ENCODE measurements around the gene RCOR1.

The RCOR1 gene

DNA sequence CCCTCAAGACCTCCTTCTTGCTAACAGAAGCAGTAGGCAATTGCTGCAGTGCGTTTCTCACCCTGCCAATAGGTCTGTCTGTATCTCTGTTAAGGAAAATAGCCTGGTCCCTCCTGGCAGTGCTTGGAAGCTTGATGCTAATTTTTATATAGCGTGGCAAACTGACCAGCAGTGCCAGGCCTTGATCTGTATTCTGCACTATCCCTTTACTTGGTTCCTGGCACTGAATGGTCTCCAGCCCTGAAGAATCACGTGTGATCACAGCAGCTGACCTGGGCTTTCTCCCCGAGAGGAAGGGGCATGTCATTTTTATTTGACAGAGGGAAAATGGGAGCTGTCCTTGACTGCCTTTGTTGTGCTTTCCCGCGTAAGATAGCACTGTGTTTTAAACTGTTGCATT, 136.1 kb downstream of the RCOR1 start:
- no peak for DNase-seq

DNA sequence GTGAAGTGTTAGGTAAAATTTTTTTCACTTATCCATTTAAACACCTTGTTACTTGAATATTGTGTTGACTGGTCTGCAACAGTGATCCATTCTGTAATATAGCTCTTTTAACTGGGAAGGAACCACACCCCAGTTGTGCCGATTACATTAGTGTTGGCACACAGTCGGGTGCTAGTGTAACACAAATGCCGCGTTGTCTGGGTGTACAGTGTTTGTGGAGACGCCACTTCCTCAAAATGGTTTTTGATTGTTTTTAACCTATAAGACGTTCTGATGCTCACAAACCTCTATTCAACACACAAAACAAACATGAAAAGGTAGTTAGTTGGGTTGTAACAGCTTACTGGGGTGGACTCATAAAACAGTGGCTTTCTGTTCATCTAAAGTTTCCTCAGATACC, 136.8 kb downstream of the RCOR1 start:
- DNase-seq = no peak

DNA sequence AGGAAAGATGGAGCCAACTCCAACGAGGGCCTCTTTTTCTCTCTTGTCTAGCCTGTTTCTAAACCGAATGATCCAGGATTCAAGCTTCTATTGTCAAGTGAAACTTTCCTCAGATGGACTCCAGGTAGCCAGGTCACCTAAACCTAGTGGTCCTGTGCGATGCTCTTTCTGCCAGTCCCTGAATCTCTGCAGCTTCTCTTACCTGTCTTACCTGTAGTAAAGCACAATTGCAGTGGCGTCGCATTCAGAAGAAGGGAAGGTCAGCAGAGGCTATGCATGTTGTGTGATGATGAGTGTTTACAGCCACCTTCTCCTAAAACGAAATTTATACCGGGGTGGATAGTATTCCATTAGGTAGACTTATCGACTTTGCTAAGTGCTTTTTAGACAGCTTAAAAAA, 137.4 kb downstream of the RCOR1 start:
- no peak for DNase-seq

DNA sequence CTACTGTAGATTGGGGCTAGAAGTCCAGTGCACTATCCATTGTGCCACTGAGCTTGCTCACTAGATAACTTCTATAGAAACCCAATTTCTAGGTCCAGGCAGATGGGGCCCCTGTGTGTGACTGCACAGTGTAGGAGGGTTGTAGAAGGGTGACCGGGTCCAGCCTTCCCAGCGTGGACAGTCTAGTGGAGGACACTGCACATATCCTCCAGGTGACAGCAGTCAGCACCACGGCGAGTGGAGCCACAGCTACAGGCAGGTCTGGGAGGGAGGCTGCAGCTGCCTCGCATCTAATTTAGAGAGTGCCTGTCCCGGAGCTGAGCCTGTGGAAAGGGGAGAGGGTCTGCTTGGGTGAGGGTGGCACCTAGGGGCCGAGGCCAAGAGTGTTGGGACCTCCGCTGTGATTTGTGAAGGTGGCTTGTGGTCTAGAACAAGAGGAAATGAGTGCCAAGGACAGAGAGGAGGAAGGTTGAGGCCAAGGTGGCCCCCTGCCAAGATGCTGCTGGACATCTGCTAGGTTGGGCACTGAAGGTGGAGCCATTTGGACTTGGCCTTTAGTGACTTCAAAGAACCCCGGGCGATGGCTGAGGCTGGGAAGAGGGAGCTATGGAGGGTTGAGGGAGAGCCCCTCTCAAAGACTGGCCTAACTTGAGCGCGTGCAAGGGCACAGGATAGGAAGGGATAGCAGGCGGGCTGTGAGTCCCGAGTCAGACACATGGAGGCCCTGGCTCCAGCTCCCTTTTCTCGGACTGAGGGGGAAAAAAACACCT, 138.8 kb downstream of the RCOR1 start:
- DNase-seq = no peak

DNA sequence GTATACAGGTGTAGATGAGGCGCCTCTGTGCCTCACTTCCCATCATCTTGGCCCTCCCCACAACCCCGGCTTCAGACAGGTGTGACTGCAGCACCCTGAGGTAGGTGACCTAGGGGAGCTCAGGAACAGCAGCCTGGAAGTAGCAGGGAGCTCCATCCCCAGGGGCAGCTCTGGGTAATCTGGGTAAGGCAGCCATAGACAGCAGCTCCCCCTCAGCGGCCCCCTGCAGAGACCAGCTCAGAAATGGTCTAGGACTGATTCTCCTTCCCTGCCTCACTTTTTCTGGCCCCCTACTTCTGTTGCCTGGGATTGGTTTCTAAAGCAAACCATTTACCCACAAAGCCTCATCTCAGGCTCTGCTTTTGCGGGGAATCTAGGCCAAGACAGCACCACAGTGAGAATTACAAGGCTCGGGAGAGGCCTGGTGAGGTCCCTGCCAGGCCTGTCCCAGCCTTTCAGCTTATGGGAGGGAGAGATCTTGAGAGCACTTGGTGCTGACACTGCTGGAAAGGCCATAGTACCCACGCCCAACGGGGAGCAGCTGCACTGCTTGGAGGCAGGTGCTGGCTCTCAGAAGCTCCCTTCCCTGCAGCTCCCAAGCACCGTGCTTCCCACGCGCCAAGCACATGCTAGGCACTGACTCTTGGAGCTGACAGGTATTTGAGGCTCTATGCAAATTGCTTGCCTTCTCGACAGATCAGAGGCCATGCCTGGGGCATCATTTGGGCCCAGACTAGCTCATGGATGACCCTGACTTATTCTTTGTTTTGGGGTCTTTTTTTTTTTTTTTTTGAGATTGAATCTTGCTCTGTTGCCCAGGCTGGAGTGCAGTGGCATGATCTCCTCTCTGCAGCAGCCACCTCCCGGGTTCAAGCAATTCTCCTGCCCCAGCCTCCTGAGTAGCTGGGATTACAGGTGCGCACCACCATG, 139.7 kb downstream of the RCOR1 start:
- DNase-seq = no peak

DNA sequence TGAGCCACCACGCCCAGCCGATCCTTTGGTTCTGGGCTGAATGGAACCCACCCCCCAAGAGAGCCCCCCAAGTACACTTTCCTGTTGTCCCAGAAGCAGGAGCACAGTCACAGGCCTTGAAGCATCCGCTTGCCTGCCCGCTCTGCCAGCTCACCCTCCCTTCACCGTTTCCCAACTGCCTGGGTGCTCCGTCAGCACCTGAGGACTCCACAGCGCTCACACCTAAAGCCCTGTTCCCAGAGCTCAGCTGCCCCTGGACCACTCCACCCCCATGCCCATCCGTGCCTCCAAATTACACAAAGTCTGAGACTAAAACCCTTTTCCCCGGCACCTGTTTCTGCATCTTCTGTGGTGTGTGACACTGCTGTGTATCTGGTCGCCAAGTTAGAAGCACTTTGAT, 140.5 kb downstream of the RCOR1 start:
- DNase-seq = no peak

DNA sequence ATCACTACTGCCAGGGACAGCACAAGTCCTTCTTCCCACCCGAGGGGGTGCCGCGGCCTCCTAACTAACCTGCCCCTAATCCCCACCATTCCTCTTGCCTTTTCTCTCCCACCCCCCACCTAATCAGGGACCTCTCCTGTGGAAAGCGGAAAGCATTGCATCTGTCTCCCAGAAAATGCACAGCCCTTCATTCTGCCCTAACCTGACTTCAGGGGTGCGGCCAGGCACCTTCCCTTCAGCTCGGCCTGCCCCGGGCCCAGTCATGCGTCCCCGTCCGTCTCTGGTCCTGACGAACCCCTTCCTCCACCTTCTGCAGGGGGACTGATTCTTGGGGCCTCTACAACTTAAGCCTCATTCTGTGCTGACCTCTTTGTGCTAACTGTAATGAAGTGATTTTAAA, 140.9 kb downstream of the RCOR1 start:
- DNase-seq = no peak

DNA sequence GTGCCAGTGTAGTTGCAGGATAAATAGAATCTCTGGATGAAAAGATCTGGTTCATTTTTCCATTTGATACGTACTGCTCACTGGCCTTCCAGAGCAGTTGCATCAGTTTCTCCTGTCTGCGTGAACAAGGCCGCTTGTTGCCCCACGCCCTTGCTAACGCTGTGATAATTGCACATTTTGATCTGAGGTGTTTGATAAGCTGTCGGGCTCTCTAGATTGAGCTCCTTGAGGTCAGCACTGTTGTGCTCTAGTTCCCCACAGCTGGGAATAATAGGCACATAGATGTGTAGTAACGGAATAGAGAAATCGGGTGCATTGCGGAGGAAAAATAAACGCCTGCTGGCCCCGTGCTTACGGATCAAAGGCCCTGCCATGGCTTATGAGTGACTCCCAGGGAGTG, 142.0 kb downstream of the RCOR1 start:
- DNase-seq = no peak

DNA sequence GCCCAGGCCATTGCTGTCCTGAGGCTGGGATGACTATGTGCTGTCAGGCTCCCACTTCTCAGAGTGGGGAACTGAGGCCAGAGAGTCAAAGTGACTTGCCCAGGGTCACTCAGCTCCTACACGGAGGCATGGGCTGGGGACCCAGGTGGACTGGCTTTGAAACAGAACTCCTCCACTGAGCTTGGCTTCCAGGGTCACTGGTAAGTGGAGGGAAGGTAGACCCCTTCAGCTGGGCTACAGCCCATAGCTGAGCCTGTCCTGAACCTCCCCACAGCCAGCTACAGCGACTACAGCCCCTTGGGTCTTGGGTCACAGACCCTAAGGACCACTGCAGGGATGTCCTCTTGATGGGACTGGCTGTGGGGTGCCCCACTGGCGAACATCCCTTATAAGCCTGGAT, 144.5 kb downstream of the RCOR1 start:
- no peak for DNase-seq

DNA sequence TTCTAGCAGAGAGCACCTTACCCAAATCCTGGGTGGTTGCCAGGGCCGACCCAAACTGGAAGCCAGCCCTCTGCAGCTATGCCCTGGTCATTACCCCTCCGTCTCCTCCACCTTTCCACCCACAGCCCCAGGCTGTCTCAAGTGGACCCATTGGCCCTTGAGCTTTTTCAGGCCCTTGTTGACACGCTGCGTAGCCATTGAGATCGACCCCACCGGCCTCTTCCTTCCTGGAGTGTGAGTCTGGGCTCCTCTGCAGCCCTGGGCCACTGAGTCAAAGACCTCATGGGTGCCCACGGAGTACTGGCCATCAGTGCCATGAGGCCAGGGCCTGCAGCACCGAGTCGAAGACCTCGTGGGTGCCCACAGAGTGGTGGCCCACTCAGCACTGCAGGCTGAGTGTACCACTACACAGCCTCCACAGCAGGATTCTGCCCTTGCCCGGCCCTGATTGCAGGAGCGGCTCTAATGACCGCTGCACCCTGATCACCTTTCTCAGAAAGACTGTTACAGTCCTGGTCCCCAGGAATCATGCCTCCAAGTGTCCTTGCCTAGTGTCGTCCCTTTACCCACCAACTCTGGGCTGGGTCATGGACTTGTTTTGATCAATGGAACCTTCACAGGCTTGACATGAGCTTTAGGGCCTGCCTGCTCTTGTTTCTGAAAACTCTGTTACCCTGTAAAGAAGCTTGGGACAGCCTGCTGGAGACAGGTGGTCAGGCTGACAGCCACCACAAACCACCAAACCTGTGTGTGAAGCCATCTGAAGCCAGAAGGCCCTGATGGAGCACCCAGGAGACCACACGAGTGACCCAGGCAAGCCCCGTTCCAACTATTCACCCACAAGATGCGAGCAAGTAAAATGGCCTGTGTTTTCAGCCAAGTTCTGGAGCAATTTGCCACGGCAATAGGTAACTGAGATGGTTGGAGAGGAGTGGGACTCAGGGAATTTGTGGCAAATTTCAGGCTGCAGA, 145.2 kb downstream of the RCOR1 start:
- DNase-seq = no peak

DNA sequence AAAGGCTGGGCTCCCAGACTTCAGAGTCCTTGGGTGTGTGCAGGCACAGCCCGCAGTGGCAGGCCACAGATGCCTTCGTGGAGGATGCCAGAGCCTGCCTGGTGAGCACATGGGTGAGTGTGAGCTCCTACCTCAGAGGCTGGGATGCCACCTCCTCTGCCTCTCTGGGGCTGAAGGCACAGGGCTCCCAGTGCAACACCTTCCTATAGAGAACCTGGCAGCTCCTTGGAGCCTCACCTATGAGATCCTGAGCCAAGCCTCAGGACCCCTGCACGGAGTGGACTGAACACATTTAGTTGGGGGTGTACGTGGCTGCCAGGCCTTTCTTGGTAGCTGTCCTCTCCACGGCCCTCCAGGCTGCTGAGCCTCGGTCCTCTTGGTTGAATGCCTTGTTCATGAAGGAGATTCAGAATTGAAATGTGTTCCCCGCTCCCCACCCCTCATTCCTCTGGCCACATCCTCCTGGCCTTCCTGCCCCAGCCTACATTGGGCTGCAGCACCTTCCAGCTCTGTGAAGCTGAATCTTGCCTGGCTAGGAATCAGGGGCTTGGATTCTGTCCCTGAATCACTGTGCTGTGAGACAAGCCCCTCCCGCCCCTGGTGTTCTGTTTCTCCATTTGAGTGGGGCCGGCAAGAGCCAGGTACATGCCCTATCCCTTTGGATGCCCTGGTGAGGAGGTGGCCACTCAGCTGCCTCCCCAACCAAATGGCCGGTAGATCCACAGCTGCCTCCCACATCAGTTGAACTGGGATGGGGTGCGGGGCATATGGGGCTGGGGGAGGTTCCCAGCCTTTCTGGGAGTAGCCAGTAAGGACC, 146.1 kb downstream of the RCOR1 start:
- DNase-seq = no peak

DNA sequence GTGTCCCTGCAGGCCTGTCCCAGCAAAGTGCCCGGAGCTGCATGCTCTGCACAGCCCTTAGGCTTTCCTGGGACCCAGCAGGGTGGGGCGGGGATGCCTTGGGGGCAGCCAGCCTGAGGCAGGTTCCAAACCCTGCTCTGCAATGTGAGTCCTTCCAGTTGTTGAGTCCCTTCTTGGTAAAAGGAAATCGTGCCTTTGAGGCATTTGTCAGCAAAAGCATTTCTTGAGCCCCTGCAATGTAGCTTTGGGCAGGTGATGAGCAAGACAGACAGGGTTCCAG, 146.7 kb downstream of the RCOR1 start:
- no peak for DNase-seq

DNA sequence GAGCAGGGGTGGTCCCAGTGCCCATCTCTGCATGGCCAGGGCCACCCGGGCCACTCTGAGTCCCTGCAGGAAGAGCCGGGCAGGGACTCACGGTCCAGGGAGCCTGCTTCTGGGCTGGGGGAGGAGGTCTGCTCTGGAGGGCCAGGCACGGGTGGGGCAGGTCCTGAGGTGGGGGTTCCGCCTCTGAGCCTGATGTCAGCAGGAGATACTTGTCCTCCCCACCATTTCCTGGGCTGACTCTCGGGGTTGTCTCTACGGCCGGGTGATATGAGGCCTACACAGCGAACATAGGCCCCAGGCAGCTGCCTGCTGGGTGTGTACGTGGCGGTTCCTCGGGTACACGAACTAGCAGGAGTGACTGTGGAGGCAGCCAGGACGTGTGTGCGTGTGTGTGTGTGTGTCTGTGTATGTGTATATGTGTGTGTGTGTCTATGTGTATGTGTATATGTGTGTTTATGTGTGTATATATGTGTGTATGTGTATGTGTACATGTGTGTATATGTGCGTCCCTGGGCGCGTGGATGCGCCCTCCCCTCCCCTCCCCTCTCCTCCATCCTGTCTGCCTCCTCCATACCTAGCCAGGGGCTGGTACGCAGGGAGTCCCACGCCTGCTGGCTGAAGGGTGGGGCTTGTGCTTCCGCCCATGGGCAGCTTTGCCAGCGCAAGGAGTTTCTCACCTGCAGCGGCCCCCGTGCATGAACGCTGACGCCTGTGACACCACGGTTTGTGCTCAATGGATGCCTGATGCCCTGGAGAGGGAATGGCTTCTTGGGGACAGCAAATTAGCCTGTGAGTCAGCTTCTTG, 154.4 kb downstream of the RCOR1 start:
- DNase-seq = no peak

DNA sequence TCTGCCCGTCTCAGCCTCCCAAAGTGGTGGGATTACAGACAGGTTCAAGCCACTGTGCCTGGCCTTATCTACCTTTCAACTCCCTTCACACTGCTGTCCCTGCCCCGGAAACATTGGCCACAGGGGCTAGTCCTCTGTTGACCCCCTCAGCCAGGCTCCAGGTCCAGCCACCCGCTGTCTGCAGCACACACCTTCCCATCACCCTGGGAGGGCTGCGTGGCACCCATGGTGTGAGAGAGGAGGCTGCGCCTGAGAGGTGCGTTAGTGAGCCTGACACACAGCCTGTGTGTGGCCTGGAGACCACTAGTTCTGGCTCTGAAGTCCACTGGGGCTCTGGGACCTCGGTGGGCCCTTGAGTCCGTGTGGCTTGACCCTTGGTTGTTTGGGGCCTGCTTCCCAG, 156.4 kb downstream of the RCOR1 start:
- no peak for DNase-seq

DNA sequence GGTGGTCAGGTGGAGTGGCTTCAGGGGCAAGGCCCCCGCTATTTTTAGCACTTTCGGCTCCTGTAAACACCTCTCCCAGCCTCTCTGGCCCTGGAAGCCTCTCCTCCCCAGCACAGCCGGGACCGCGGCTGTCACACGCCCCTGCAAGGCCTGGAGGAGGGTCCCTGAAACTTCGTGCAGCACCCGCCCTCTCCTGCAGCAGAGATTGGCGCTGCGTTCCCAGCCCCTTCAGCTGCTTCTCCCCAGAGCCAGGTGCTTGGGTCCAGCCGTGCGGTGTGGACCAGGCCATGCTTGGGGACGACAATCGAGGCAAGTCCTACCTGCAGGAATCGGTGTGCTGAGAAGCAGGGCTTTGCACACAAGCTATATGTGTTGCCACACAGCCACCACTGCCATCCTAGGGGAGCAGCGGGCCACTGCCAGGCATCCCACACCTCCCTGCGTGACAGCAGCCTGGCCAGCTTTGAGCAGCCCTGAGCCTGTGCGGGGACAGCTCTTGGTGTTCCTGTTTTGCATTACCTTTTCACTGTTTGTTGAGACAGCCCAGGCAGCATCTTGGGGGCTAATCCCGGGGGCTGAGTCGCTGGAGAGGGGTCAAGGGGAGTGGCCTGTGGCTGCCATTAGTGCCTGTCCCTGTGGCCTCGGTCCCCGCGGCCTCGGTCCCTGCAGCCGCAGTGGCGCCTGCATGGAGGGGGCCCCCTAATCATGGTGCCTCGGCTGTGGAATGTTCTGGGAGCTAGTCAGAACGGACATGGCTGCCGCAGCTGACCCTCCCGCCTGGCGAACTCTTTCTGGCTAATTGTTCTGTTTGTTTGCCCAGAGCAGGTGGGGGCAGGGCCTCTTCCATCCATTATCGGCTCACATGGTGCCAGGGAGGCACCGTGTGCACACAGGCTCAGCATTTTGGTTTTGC, 157.2 kb downstream of the RCOR1 start:
- peak; percentile 95 for DNase-seq

DNA sequence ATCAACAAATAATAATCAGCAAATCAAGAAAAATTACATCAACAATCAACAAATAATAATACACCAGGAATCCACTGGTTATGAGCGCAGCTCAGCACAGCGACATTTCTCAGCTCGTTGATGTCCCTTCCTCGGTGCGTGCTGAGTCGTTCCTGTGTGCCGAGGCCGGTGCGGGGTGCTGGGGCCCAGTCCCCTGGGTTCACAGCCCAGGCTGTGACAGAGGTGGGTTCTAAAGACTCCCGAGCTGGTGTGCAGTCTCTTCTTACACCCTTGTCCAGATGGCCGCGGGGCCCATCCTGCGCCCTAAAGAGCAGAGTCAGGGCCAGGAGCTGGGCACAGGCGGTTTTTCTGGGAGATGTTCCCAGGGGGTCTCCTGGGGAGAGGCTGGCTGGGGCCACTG, 157.9 kb downstream of the RCOR1 start:
- DNase-seq = no peak

DNA sequence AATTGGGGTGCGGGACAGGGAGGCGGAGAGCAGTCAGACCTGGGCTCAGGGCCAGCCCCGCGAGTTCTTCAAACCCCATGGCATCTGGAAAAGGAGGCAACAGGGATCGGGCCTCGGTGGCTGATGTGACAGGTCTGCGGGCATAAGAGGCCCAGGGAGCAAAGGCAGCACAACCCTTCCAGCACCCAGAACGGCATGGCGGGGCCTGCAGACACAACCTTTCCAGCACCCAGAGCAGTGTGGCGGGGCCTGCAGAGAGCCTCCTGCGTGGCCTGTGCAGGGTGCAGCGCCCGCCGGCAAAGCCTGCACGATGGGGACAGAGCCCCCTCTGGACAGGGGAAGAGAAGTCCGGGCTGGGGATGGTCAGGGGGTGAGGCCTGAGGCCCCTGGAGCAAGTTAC, 158.6 kb downstream of the RCOR1 start:
- DNase-seq = peak; percentile 57

DNA sequence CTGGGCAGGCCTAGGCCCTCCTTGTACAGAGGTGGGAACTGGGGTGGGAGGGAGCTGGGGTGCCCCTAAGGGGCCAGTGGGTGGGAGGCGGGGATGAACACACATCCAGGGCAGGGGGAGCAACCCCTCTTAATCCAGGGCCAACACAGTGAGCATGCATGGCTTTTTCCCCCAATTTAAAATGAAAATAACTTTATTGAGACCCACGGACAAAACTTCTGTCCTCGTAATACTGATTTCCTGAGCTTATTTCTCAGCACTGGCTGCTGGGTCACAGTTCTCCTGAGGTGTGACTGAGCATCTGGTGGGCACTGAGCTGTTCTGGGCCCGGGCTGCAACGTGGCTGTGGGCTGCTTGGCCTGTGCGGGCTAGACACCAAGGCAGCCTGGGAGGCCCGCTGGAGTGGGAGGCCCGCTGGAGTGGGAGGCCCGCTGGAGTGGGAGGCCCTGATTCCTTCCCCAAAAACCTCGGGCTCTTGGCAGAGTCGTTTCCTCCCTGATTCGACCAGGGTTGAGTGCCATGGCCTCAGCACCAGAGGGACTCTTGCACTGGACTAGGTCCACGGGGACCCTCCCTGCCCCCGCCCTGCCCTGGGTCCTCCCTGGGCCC, 159.9 kb downstream of the RCOR1 start:
- no peak for DNase-seq

DNA sequence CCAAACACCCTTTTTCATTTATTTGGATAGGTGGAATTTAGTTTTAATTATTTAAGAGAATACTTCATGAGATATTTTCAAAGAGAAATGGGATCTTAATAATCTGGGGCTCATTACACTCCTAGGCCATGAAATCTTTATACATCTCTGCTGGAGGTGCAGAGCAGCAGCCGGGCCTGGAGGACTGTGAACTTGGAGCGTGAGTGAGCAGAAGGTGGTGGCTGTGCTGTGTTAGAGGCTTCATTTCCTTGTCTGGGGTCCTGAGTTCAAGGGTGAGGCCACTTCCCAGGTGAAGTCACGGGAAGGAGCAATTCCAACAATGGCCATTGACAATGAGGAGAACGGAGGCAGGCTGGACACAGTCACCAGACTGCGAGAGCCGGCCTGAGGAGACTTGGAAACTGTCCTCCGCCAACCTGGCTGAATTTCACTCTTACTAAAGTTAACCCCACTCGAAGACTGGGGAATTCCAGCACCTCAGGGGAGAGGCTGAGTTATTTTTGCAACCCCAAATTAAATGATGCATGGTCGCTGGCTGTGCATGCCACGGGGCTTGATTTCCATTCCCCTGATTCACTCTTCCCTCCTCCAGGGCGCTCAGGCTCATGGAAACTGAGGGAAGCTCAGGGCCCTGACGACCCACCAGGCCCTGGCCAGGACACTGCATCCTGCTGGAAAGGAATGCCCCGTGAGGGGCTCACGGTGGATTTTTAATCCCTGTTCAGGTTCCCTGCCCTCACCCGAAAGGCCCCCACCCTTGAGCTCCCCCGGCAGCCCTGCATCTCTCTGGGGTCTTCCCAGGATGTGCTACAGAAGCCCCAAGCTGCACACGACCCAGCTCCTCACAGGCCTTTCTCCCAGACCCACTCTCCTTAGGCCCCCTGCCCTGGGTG, 162.2 kb downstream of the RCOR1 start:
- DNase-seq = no peak

All from NCI-H69 (cell line).